Measurements from ENCODE around the gene CPLX4. TPM values are rescaled to one million over a fixed set of nuclear protein-coding genes. Genes with fewer than 3 reads are reported as not detected.

Gene CPLX4
- total and polyA plus RNA-seq, 2 donors (not counting 1 experiment from before 2014, with no cell fraction given), result not detected

GRCh38 chr18:59325965-59326364 is 7.5 kb upstream of the CPLX4 start:
- Histone ChIP-seq H3K36me3 (replicated peaks in 1 of 2; ENCODE audit: control extremely low read depth in 1 of 2, control insufficient read depth in 1 of 2, extremely low read depth in 1 of 2, insufficient read depth in 2 of 2, low read length in 1 of 2) (peaks cover 5 to 30% of the 10 kb centered on the region in 2 experiments), H3K4me3 (ENCODE audit: control extremely low read depth in 1 of 5, extremely low read depth in 1 of 5, insufficient read depth in 1 of 5, low read depth in 2 of 5, low read length in 4 of 5) (no peak overlapping the region), H3K4me2 (replicated peaks; ENCODE audit: low read depth, low read length, poor library complexity, severe bottlenecking) (no peak overlapping the region), H3K9me3 (ENCODE audit: control extremely low read depth in 1 of 3, control insufficient read depth in 2 of 3, insufficient read depth in 1 of 3, low read length in 2 of 3) (no peaks in the 10 kb centered on the region), H3K27ac (ENCODE audit: low read length in 2 of 2) (no peak overlapping the region), H2AFZ (ENCODE audit: insufficient read depth, low read depth, low read length, poor library complexity, severe bottlenecking) (no peak overlapping the region), H3K79me2 (ENCODE audit: control insufficient read depth, insufficient read depth, low read length) (no peaks in the 10 kb centered on the region), H3K4me1 (ENCODE audit: control insufficient read depth in 2 of 2, insufficient read depth in 2 of 2, low read length in 2 of 2) (no peaks in the 10 kb centered on the region), H4K20me1 (ENCODE audit: control insufficient read depth, insufficient read depth, low read length, poor library complexity, severe bottlenecking) (no peaks in the 10 kb centered on the region), H3K9ac (ENCODE audit: low read length) (no peak overlapping the region), H3K27me3 (replicated peaks in 1 of 4; ENCODE audit: control extremely low read depth in 1 of 4, control insufficient read depth in 3 of 4, insufficient read depth in 4 of 4, low read length in 3 of 4) (peaks cover 0 to 5% (median 0%) of the 10 kb centered on the region in 4 experiments)
- ATAC-seq (ENCODE audit: low read depth), result no peak
- Mint-ChIP-seq H3K27me3 (peaks cover 1% of the 10 kb centered on the region), H3K4me3 (no peak overlapping the region), H3K4me1 (no peaks in the 10 kb centered on the region), H3K9me3 (ENCODE audit: insufficient read depth) (no peaks in the 10 kb centered on the region), H3K27ac (no peak overlapping the region)
- TF ChIP-seq CTCF (IDR thresholded peaks at IDR 0.05), result no peak
- no peak for TF ChIP-seq EZH2 (IDR thresholded peaks at IDR 0.05; ENCODE audit: borderline replicate concordance, insufficient read depth, low read depth, low read length, poor library complexity, severe bottlenecking)
- POLR2A ChIA-PET, result no interaction called here
- intact Hi-C loops (cut with micrococcal nuclease), result no loop called here
- 100% methylated on average over 1 of the region's 1 CpG for WGBS (ENCODE audit: insufficient coverage)
- CTCF ChIA-PET, result interaction anchor here (1.4 kb wide), 1 partner anchor 14 kb away, joined by 3 read pairs; no protein-coding TSS in a partner anchor
- no peak for DNase-seq

- no peaks in the 10 kb centered on the region for H3K9me3 Mint-ChIP-seq (ENCODE audit: insufficient read depth)
- no peak overlapping the region for H3K27ac Mint-ChIP-seq
Observed at GRCh38 chr18:59324623-59324971, 6.1 kb upstream of the CPLX4 start.

More at GRCh38 chr18:59324623-59324971, 6.1 kb upstream of the CPLX4 start:
- Histone ChIP-seq H3K27ac (ENCODE audit: low read length in 2 of 2) (no peak overlapping the region), H3K4me3 (ENCODE audit: control extremely low read depth in 1 of 5, extremely low read depth in 1 of 5, insufficient read depth in 1 of 5, low read depth in 2 of 5, low read length in 4 of 5) (no peak overlapping the region), H2AFZ (ENCODE audit: insufficient read depth, low read depth, low read length, poor library complexity, severe bottlenecking) (no peak overlapping the region), H3K36me3 (replicated peaks in 1 of 2; ENCODE audit: control extremely low read depth in 1 of 2, control insufficient read depth in 1 of 2, extremely low read depth in 1 of 2, insufficient read depth in 2 of 2, low read length in 1 of 2) (peaks cover 3 to 24% of the 10 kb centered on the region in 2 experiments), H3K9me3 (ENCODE audit: control extremely low read depth in 1 of 3, control insufficient read depth in 2 of 3, insufficient read depth in 1 of 3, low read length in 2 of 3) (no peaks in the 10 kb centered on the region), H3K4me2 (replicated peaks; ENCODE audit: low read depth, low read length, poor library complexity, severe bottlenecking) (no peak overlapping the region), H3K79me2 (ENCODE audit: control insufficient read depth, insufficient read depth, low read length) (no peaks in the 10 kb centered on the region), H3K4me1 (ENCODE audit: control insufficient read depth in 2 of 2, insufficient read depth in 2 of 2, low read length in 2 of 2) (no peaks in the 10 kb centered on the region), H3K9ac (ENCODE audit: low read length) (no peak overlapping the region), H4K20me1 (ENCODE audit: control insufficient read depth, insufficient read depth, low read length, poor library complexity, severe bottlenecking) (no peaks in the 10 kb centered on the region), H3K27me3 (replicated peaks in 1 of 4; ENCODE audit: control extremely low read depth in 1 of 4, control insufficient read depth in 3 of 4, insufficient read depth in 4 of 4, low read length in 3 of 4) (peaks cover 0 to 7% (median 2%) of the 10 kb centered on the region in 4 experiments)
- no peaks in the 10 kb centered on the region for H3K4me1 Mint-ChIP-seq
- no peak for DNase-seq
- no peak for ATAC-seq (ENCODE audit: low read depth)
- 98% methylated on average over 3 of the region's 4 CpGs for WGBS (ENCODE audit: insufficient coverage)
- CTCF ChIA-PET, result no interaction called here
- TF ChIP-seq CTCF (IDR thresholded peaks at IDR 0.05) (no peak), EZH2 (IDR thresholded peaks at IDR 0.05; ENCODE audit: borderline replicate concordance, insufficient read depth, low read depth, low read length, poor library complexity, severe bottlenecking) (no peak)
- intact Hi-C loops (cut with micrococcal nuclease), result no loop called here
- no peak overlapping the region for H3K4me3 Mint-ChIP-seq
- H3K27me3 Mint-ChIP-seq, result peaks cover 7% of the 10 kb centered on the region
- POLR2A ChIA-PET, result no interaction called here

Measured in B cell (primary cell).